ENCODE measurements around the gene SLC6A20.

DNA sequence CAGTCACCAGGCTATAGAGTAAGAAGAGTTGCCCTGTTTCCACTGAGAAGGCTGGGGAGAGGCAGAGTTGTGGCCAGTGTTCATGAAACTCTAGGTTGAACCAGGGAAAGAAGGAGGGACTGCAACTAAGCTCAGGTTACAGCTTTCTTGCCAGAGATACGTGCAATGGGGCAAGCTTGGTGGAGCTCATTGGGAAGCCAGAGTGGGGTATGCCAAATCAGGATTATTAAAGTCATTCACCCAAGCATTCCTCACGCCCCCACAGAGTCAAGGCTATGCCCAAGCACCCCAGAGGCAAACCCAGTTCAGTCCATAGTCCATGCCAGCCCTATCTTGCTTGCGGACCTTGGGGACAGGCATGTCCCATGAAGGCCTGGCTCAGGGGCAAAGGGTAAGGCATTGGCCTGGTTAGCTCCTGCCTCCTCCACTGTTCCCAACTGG lies 17.6 kb downstream of the SLC6A20 start:
- TF ChIP-seq HNRNPLL (IDR thresholded peaks at IDR 0.05; ENCODE audit: low read depth, low read length, poor library complexity, severe bottlenecking) = no peak
- TF ChIP-seq SP4 (CRISPR knock-in tag; IDR thresholded peaks at IDR 0.05) = no peak
- no peak for TF ChIP-seq ZFP41 (CRISPR knock-in tag; IDR thresholded peaks at IDR 0.05; ENCODE audit: borderline replicate concordance)
- no peak for TF ChIP-seq ETV6 (CRISPR knock-in tag; conservative IDR thresholded peaks at IDR 0.05)
- TF ChIP-seq NCOA2 (CRISPR knock-in tag; IDR thresholded peaks at IDR 0.05) = no peak
- TF ChIP-seq ZBTB33 (CRISPR knock-in tag; IDR thresholded peaks at IDR 0.05) = no peak
